ENCODE data around the gene EPHB1. TPM values are rescaled to one million over a fixed set of nuclear protein-coding genes. Genes with fewer than 3 reads are reported as not detected.

EPHB1 gene
- total and polyA plus RNA-seq, 2 donors (not counting 3 experiments of a cell fraction or from before 2014, with no cell fraction given) = 1.3 to 5.2 TPM

- DNase-seq (ENCODE audit: low read depth, low spot score) (no peak), FAIRE-seq (no peak)
- H3K4me3 ChIP-seq (replicated peaks in 1 of 3; ENCODE audit: insufficient read depth in 1 of 3, low read depth in 1 of 3, low read length in 3 of 3) = no peak overlapping the region
- H3K27me3 ChIP-seq (ENCODE audit: control insufficient read depth in 2 of 2, insufficient read depth in 2 of 2, low read length in 2 of 2) = no peaks in the 10 kb centered on the region
- dilution Hi-C loops (cut with MboI; ENCODE audit: extremely low pct_ligation_motif_present, low sequenced_read_pairs) = no loop called here
- TF ChIP-seq POLR2A (IDR thresholded peaks at IDR 0.05; ENCODE audit: low read depth, low read length) = no peak
- TF ChIP-seq GATA2 (IDR thresholded peaks at IDR 0.05; ENCODE audit: insufficient read depth, insufficient read length, low read depth, low read length) = no peak
- TF ChIP-seq EZH2 (IDR thresholded peaks at IDR 0.05; ENCODE audit: borderline replicate concordance, low read depth, low read length, severe bottlenecking) = no peak
- no peak for TF ChIP-seq POLR2AphosphoS5 (IDR thresholded peaks at IDR 0.05; ENCODE audit: insufficient read depth, low read depth, low read length)
- TF ChIP-seq JUN (IDR thresholded peaks at IDR 0.05; ENCODE audit: borderline replicate concordance, insufficient read depth, insufficient read length, low read depth) = no peak
- TF ChIP-seq CTCF (IDR thresholded peaks at IDR 0.05; ENCODE audit: extremely low read depth in 1 of 2, insufficient read depth in 1 of 2, low read depth in 1 of 2, low read length in 2 of 2) = no peak
- H2AFZ ChIP-seq (ENCODE audit: low read depth, low read length) = no peak overlapping the region
- H4K20me1 ChIP-seq (replicated peaks; ENCODE audit: control insufficient read depth, extremely low read depth, insufficient read depth, low read length) = no peaks in the 10 kb centered on the region
- H3K4me2 ChIP-seq (ENCODE audit: insufficient read depth, low read length) = no peak overlapping the region
- CTCF ChIA-PET = no interaction called here
- no peaks in the 10 kb centered on the region for H3K4me1 ChIP-seq (ENCODE audit: control insufficient read depth, extremely low read depth, insufficient read depth, low read length)
- no peaks in the 10 kb centered on the region for H3K9me1 ChIP-seq (replicated peaks; ENCODE audit: control insufficient read depth, extremely low read depth, insufficient read depth, low read length)
- H3K9ac ChIP-seq (replicated peaks; ENCODE audit: extremely low read depth, insufficient read depth, low read length) = no peak overlapping the region
- BruUV-seq (replicated peaks) = no TSS peak
- H3K79me2 ChIP-seq (ENCODE audit: control insufficient read depth, insufficient read depth, low read length) = no peaks in the 10 kb centered on the region
- no peaks in the 10 kb centered on the region for H3K36me3 ChIP-seq (ENCODE audit: control insufficient read depth in 2 of 2, extremely low read depth in 1 of 2, insufficient read depth in 2 of 2, low read length in 2 of 2)
- POLR2A ChIA-PET = no interaction called here
- peaks cover 3% of the 10 kb centered on the region for H3K9me3 ChIP-seq (replicated peaks; ENCODE audit: control insufficient read depth, insufficient read depth, low read length)
- no peak overlapping the region for H3K27ac ChIP-seq (ENCODE audit: insufficient read depth, low read depth, low read length)
- intact Hi-C loops (cut with micrococcal nuclease) = no loop called here
These were observed 444.5 kb downstream of the EPHB1 start for GRCh38 chr3:135239615-135239884.

- no peaks in the 10 kb centered on the region for H3K27me3 ChIP-seq (ENCODE audit: control insufficient read depth in 2 of 2, insufficient read depth in 2 of 2, low read length in 2 of 2)
- H3K4me1 ChIP-seq (ENCODE audit: control insufficient read depth, extremely low read depth, insufficient read depth, low read length) = no peaks in the 10 kb centered on the region
- no TSS peak for BruUV-seq (replicated peaks)
- TF ChIP-seq POLR2A (IDR thresholded peaks at IDR 0.05; ENCODE audit: low read depth, low read length) (no peak), GATA2 (IDR thresholded peaks at IDR 0.05; ENCODE audit: insufficient read depth, insufficient read length, low read depth, low read length) (no peak), FOS (IDR thresholded peaks at IDR 0.05; ENCODE audit: borderline replicate concordance, insufficient read depth, low read length) (no peak), MAX (IDR thresholded peaks at IDR 0.05; ENCODE audit: insufficient read depth, insufficient read length) (no peak), CTCF (IDR thresholded peaks at IDR 0.05; ENCODE audit: extremely low read depth in 1 of 2, insufficient read depth in 1 of 2, low read depth in 1 of 2, low read length in 2 of 2) (no peak), EZH2 (IDR thresholded peaks at IDR 0.05; ENCODE audit: borderline replicate concordance, low read depth, low read length, severe bottlenecking) (no peak), JUN (IDR thresholded peaks at IDR 0.05; ENCODE audit: borderline replicate concordance, insufficient read depth, insufficient read length, low read depth) (no peak), POLR2AphosphoS5 (IDR thresholded peaks at IDR 0.05; ENCODE audit: insufficient read depth, low read depth, low read length) (no peak), MYC (IDR thresholded peaks at IDR 0.05; ENCODE audit: low read depth, low read length) (no peak)
- no peaks in the 10 kb centered on the region for H4K20me1 ChIP-seq (replicated peaks; ENCODE audit: control insufficient read depth, extremely low read depth, insufficient read depth, low read length)
- no peak overlapping the region for H3K27ac ChIP-seq (ENCODE audit: insufficient read depth, low read depth, low read length)
- no peaks in the 10 kb centered on the region for H3K36me3 ChIP-seq (ENCODE audit: control insufficient read depth in 2 of 2, extremely low read depth in 1 of 2, insufficient read depth in 2 of 2, low read length in 2 of 2)
- POLR2A ChIA-PET = no interaction called here
- no peaks in the 10 kb centered on the region for H3K9me1 ChIP-seq (replicated peaks; ENCODE audit: control insufficient read depth, extremely low read depth, insufficient read depth, low read length)
- no peak for FAIRE-seq
- dilution Hi-C loops (cut with MboI; ENCODE audit: extremely low pct_ligation_motif_present, low sequenced_read_pairs) (no loop called here), intact Hi-C loops (cut with micrococcal nuclease) (loop anchor here (10.0 kb wide), 1 partner anchor 446 kb away; the partner anchor contains the start of gene EPHB1)
- no peak overlapping the region for H3K9ac ChIP-seq (replicated peaks; ENCODE audit: extremely low read depth, insufficient read depth, low read length)
- CTCF ChIA-PET = interaction anchor here (0.6 kb wide), 1 partner anchor 414 kb away, joined by 3 read pairs; no protein-coding TSS in a partner anchor
- H3K4me3 ChIP-seq (replicated peaks in 1 of 3; ENCODE audit: insufficient read depth in 1 of 3, low read depth in 1 of 3, low read length in 3 of 3) = no peak overlapping the region
- no peak overlapping the region for H3K4me2 ChIP-seq (ENCODE audit: insufficient read depth, low read length)
- no peak overlapping the region for H2AFZ ChIP-seq (ENCODE audit: low read depth, low read length)
- H3K9me3 ChIP-seq (replicated peaks; ENCODE audit: control insufficient read depth, insufficient read depth, low read length) = peaks cover 3% of the 10 kb centered on the region
- DNase-seq (ENCODE audit: low read depth, low spot score) = no peak
- H3K79me2 ChIP-seq (ENCODE audit: control insufficient read depth, insufficient read depth, low read length) = no peaks in the 10 kb centered on the region
These were observed 445.4 kb downstream of the EPHB1 start for GRCh38 chr3:135240426-135240825.
